Astrocyte (in vitro differentiated cells and primary cell): Measurements from ENCODE around the gene ZNF692. TPM values are rescaled to one million over a fixed set of nuclear protein-coding genes. Genes with fewer than 3 reads are reported as not detected.

Experiments
- DNase-seq: peaks from one replicate; pipeline ENCODE4 v3.0.0-alpha.2; 2010; ENCODE audit warnings: low read depth
- FAIRE-seq: peaks from 2 replicates; lab custom pipeline; 2011; peaks lifted over from hg19 to GRCh38; lab: Jason Lieb, UNC
- H2AFZ ChIP-seq: 2 replicates; pipeline ENCODE4 v1.6.0; 2012; ENCODE audit warnings: low read depth, low read length, inconsistent platforms
- H3K27ac ChIP-seq: 2 replicates; pipeline ENCODE4 v1.5.1; 2011; ENCODE audit warnings: low read depth, low read length, inconsistent platforms
- H3K27me3 ChIP-seq: 2 replicates; pipeline ENCODE4 v1.6.0; 2011; ENCODE audit warnings: low read length, inconsistent platforms; ENCODE audit not compliant: insufficient read depth
- H3K36me3 ChIP-seq: 2 replicates; pipeline ENCODE4 v1.5.1; 2011; ENCODE audit warnings: low read length, inconsistent platforms; ENCODE audit not compliant: insufficient read depth
- H3K4me1 ChIP-seq: 2 replicates; pipeline ENCODE4 v1.5.1; 2011; ENCODE audit warnings: low read length, inconsistent platforms; ENCODE audit not compliant: insufficient read depth
- H3K4me2 ChIP-seq: 2 replicates; pipeline ENCODE4 v1.6.0; 2012; ENCODE audit warnings: low read length, inconsistent platforms
- H3K4me3 ChIP-seq: 2 replicates; pipeline ENCODE4 v1.5.1; 2011; ENCODE audit warnings: low read depth, mild to moderate bottlenecking, low read length, inconsistent platforms; ENCODE audit not compliant: insufficient read depth
- H3K79me2 ChIP-seq: 2 replicates; pipeline ENCODE4 v1.6.0; 2012; ENCODE audit warnings: mild to moderate bottlenecking, low read length, inconsistent platforms; ENCODE audit not compliant: insufficient read depth
- H3K9ac ChIP-seq: 2 replicates; pipeline ENCODE4 v1.6.0; 2012; ENCODE audit warnings: mild to moderate bottlenecking, low read length, inconsistent platforms
- H3K9me3 ChIP-seq: 2 replicates; pipeline ENCODE4 v1.5.1; 2012; ENCODE audit warnings: low read depth, mild to moderate bottlenecking, low read length, inconsistent platforms; ENCODE audit not compliant: insufficient read depth
- H4K20me1 ChIP-seq: 2 replicates; pipeline ENCODE4 v1.6.0; 2012; ENCODE audit warnings: low read length, inconsistent platforms; ENCODE audit not compliant: insufficient read depth
- H3K27ac Mint-ChIP-seq: one replicate; pipeline ENCODE4 v1.8.0; 2021; ENCODE audit warnings: mild to moderate bottlenecking, mixed read lengths; ENCODE audit not compliant: unreplicated experiment
- H3K27me3 Mint-ChIP-seq: one replicate; pipeline ENCODE4 v1.8.0; 2021; ENCODE audit warnings: low read depth, mixed read lengths; ENCODE audit not compliant: unreplicated experiment
- H3K36me3 Mint-ChIP-seq: one replicate; pipeline ENCODE4 v1.8.0; 2021; ENCODE audit warnings: low read depth, mixed read lengths; ENCODE audit not compliant: unreplicated experiment
- H3K4me1 Mint-ChIP-seq: one replicate; pipeline ENCODE4 v1.8.0; 2021; ENCODE audit warnings: low read depth, mixed read lengths; ENCODE audit not compliant: unreplicated experiment
- H3K4me3 Mint-ChIP-seq: one replicate; pipeline ENCODE4 v1.8.0; 2021; ENCODE audit warnings: mild to moderate bottlenecking, moderate library complexity, mixed read lengths; ENCODE audit not compliant: unreplicated experiment
- H3K9me3 Mint-ChIP-seq: one replicate; pipeline ENCODE4 v1.8.0; 2021; ENCODE audit warnings: mild to moderate bottlenecking, mixed read lengths; ENCODE audit not compliant: unreplicated experiment
- EZH2 ChIP-seq: IDR thresholded peaks from 2 replicates; pipeline ENCODE4 v1.6.1; 2012; ENCODE audit warnings: mild to moderate bottlenecking, low read length, inconsistent platforms; ENCODE audit not compliant: insufficient read depth
- total RNA-seq: library from RNA; stranded (reverse); gene quantifications from 2 replicates; pipeline ENCODE4 v1.2.1, GENCODE V29; 2021
- TF ChIP-seq, protein P1 (sequence below): IDR thresholded peaks from 2 replicates; pipeline ENCODE4 v1.5.1; 2011; ENCODE audit warnings: low read depth, mild to moderate bottlenecking, inconsistent platforms, low read length, moderate library complexity; ENCODE audit not compliant: insufficient read depth

ZNF692 gene
- total RNA-seq, 1 donor from 2014 or later = 41.4 TPM

GRCh38 chr1:248897412-248898337 is 38.8 kb upstream of the ZNF692 start:
- Mint-ChIP-seq H3K36me3 (no peaks in the 10 kb centered on the region), H3K9me3 (no peaks in the 10 kb centered on the region), H3K27me3 (no peaks in the 10 kb centered on the region), H3K4me3 (no peak overlapping the region), H3K27ac (no peak overlapping the region), H3K4me1 (no peaks in the 10 kb centered on the region)
- Histone ChIP-seq H3K4me2 (no peak overlapping the region), H3K79me2 (no peaks in the 10 kb centered on the region), H3K4me1 (no peaks in the 10 kb centered on the region), H3K36me3 (no peaks in the 10 kb centered on the region), H3K4me3 (no peak overlapping the region), H3K27ac (no peak overlapping the region), H2AFZ (no peak overlapping the region), H4K20me1 (no peaks in the 10 kb centered on the region), H3K9me3 (no peaks in the 10 kb centered on the region), H3K9ac (no peak overlapping the region), H3K27me3 (peaks cover 2% of the 10 kb centered on the region)
- no peak for TF ChIP-seq EZH2
- TF ChIP-seq, protein P1, sequence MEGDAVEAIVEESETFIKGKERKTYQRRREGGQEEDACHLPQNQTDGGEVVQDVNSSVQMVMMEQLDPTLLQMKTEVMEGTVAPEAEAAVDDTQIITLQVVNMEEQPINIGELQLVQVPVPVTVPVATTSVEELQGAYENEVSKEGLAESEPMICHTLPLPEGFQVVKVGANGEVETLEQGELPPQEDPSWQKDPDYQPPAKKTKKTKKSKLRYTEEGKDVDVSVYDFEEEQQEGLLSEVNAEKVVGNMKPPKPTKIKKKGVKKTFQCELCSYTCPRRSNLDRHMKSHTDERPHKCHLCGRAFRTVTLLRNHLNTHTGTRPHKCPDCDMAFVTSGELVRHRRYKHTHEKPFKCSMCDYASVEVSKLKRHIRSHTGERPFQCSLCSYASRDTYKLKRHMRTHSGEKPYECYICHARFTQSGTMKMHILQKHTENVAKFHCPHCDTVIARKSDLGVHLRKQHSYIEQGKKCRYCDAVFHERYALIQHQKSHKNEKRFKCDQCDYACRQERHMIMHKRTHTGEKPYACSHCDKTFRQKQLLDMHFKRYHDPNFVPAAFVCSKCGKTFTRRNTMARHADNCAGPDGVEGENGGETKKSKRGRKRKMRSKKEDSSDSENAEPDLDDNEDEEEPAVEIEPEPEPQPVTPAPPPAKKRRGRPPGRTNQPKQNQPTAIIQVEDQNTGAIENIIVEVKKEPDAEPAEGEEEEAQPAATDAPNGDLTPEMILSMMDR = no peak
- FAIRE-seq (no peak), DNase-seq (no peak)

- no peaks in the 10 kb centered on the region for H3K27me3 Mint-ChIP-seq
Observed at GRCh38 chr1:248894837-248895236, 36.0 kb upstream of the ZNF692 start.

More at GRCh38 chr1:248894837-248895236, 36.0 kb upstream of the ZNF692 start:
- H3K9me3 Mint-ChIP-seq = no peaks in the 10 kb centered on the region
- H3K27ac Mint-ChIP-seq = no peak overlapping the region
- TF ChIP-seq, protein P1 = no peak
- no peak for TF ChIP-seq EZH2
- Histone ChIP-seq H4K20me1 (no peaks in the 10 kb centered on the region), H3K79me2 (no peaks in the 10 kb centered on the region), H3K4me1 (no peaks in the 10 kb centered on the region), H3K27ac (no peak overlapping the region), H3K27me3 (peaks cover 2% of the 10 kb centered on the region), H3K9ac (no peak overlapping the region), H3K9me3 (no peaks in the 10 kb centered on the region), H3K4me2 (no peak overlapping the region), H2AFZ (no peak overlapping the region), H3K36me3 (no peaks in the 10 kb centered on the region), H3K4me3 (no peak overlapping the region)
- H3K4me1 Mint-ChIP-seq = no peaks in the 10 kb centered on the region
- FAIRE-seq (no peak), DNase-seq (no peak)
- H3K36me3 Mint-ChIP-seq = no peaks in the 10 kb centered on the region
- H3K4me3 Mint-ChIP-seq = no peak overlapping the region
